HCT116 (cell line): ENCODE data around the gene CACNA1C.

ENCODE experiments used
- CEBPB ChIP-seq: IDR thresholded peaks from 2 replicates; pipeline ENCODE4 v1.6.1; 2012; ENCODE audit warnings: low read depth
- EZH2 ChIP-seq: fragments of 200-600 bp; sonication (generic); IDR thresholded peaks from 2 replicates; pipeline ENCODE4 v1.6.1; 2017; ENCODE audit warnings: antibody characterized with exemption, mixed run types
- MAX ChIP-seq: IDR thresholded peaks from 2 replicates; pipeline ENCODE4 v1.6.1; 2012
- POLR2A ChIP-seq: IDR thresholded peaks from 2 replicates; pipeline ENCODE4 v1.7.0; 2011; ENCODE audit warnings: borderline replicate concordance; ENCODE audit not compliant: insufficient read depth, insufficient read length; ENCODE audit errors: extremely low read depth
- POLR2AphosphoS5 ChIP-seq: IDR thresholded peaks from 2 replicates; pipeline ENCODE4 v1.6.1; 2011; ENCODE audit warnings: mild to moderate bottlenecking, low read depth, low read length, moderate library complexity
- RAD21 ChIP-seq: IDR thresholded peaks from 2 replicates; pipeline ENCODE4 v1.6.1; 2012; ENCODE audit warnings: low read depth, mild to moderate bottlenecking
- SIN3A ChIP-seq: IDR thresholded peaks from 2 replicates; pipeline ENCODE4 v1.6.1; 2012; ENCODE audit warnings: low read depth
- YY1 ChIP-seq: IDR thresholded peaks from 2 replicates; pipeline ENCODE4 v1.6.1; 2011; ENCODE audit warnings: low read length, low read depth, moderate library complexity, mild to moderate bottlenecking; ENCODE audit not compliant: insufficient replicate concordance; ENCODE audit errors: extremely low read depth
- TF ChIP-seq, protein P1 (sequence below), 3 experiments: fragments of 200-600 bp in 1 of 3; sonication (generic) in 1 of 3; IDR thresholded peaks in 2 of 3; conservative IDR thresholded peaks in 1 of 3; 2 replicates each; pipeline ENCODE4 v1.5.1; 2012 to 2017; ENCODE audit warnings: low read depth in 2 of 3, low read length in 2 of 3, antibody characterized with exemption in 1 of 3, borderline replicate concordance in 1 of 3, control low read depth in 1 of 3, mild to moderate bottlenecking in 1 of 3, mixed read lengths in 1 of 3, mixed run types in 1 of 3, moderate library complexity in 1 of 3; ENCODE audit not compliant: insufficient read depth in 1 of 3

GRCh38 chr12:2347137-2347843 is 294.5 kb downstream of the CACNA1C start:
- TF ChIP-seq SIN3A, result no peak
- TF ChIP-seq, protein P1, sequence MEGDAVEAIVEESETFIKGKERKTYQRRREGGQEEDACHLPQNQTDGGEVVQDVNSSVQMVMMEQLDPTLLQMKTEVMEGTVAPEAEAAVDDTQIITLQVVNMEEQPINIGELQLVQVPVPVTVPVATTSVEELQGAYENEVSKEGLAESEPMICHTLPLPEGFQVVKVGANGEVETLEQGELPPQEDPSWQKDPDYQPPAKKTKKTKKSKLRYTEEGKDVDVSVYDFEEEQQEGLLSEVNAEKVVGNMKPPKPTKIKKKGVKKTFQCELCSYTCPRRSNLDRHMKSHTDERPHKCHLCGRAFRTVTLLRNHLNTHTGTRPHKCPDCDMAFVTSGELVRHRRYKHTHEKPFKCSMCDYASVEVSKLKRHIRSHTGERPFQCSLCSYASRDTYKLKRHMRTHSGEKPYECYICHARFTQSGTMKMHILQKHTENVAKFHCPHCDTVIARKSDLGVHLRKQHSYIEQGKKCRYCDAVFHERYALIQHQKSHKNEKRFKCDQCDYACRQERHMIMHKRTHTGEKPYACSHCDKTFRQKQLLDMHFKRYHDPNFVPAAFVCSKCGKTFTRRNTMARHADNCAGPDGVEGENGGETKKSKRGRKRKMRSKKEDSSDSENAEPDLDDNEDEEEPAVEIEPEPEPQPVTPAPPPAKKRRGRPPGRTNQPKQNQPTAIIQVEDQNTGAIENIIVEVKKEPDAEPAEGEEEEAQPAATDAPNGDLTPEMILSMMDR (IDR thresholded peaks at IDR 0.05 in 2 of 3, conservative IDR thresholded peaks at IDR 0.05 in 1 of 3; ENCODE audit: borderline replicate concordance in 1 of 3, insufficient read depth in 1 of 3, low read depth in 2 of 3, low read length in 2 of 3), result no peak
- TF ChIP-seq EZH2, result no peak
- no peak for TF ChIP-seq MAX
- no peak for TF ChIP-seq CEBPB
- TF ChIP-seq POLR2A, result no peak
- TF ChIP-seq RAD21, result no peak
- no peak for TF ChIP-seq POLR2AphosphoS5
- TF ChIP-seq YY1, result no peak
